Esophagus muscularis mucosa (tissue), 4 donors: ENCODE measurements around the gene AOAH. TPM values are rescaled to one million over a fixed set of nuclear protein-coding genes. Genes with fewer than 3 reads are reported as not detected.

Source experiments
- DNase-seq: peaks from one replicate; pipeline ENCODE4 v3.0.0-alpha.2; 2017; ENCODE audit errors: extremely low spot score
- H3K27ac ChIP-seq, 4 donors: fragments of 200-600 bp; sonication (generic); replicated peaks in 1 of 4; 1 replicate in 3 of 4; 2 replicates in 1 of 4; pipeline ENCODE4 v1.5.1; 2016 to 2019; ENCODE audit warnings: mild to moderate bottlenecking in 1 of 4
- H3K27me3 ChIP-seq, 4 donors: fragments of 200-600 bp; sonication (generic); one replicate each; pipeline versions ENCODE4 v1.5.1 to v1.6.0; 2016 to 2019
- H3K36me3 ChIP-seq, 4 donors: fragments of 200-600 bp; sonication (generic); one replicate each; pipeline ENCODE4 v1.5.1; 2016 to 2019
- H3K4me1 ChIP-seq, 4 donors: fragments of 200-600 bp; sonication (generic); one replicate each; pipeline ENCODE4 v1.5.1; 2016 to 2019
- H3K4me3 ChIP-seq, 4 donors: fragments of 200-600 bp; sonication (generic); 1 replicate in 2 of 4; 2 replicates in 2 of 4; pipeline ENCODE4 v1.5.1; 2016 to 2019; ENCODE audit warnings: mild to moderate bottlenecking in 4 of 4, moderate library complexity in 1 of 4
- H3K9me3 ChIP-seq, 4 donors: fragments of 200-600 bp; sonication (generic); 1 replicate in 3 of 4; 2 replicates in 1 of 4; pipeline ENCODE4 v1.5.1; 2016 to 2019
- CTCF ChIP-seq, 3 experiments: fragments of 200-600 bp in 2 of 3; fragments of 450-650 bp in 1 of 3; sonication (generic) in 2 of 3; IDR thresholded peaks; one replicate each; pipeline ENCODE4 v1.5.1; 2017 to 2019; ENCODE audit warnings: antibody characterized with exemption in 3 of 3, mild to moderate bottlenecking in 2 of 3, moderate library complexity in 1 of 3
- EP300 ChIP-seq: sonication (generic); formaldehyde crosslinking; IDR thresholded peaks from one replicate; pipeline ENCODE4 v1.6.1; 2017; ENCODE audit warnings: antibody characterized with exemption
- POLR2A ChIP-seq: fragments of 450-650 bp; IDR thresholded peaks from one replicate; pipeline ENCODE4 v1.6.1; 2017; ENCODE audit warnings: antibody characterized with exemption, moderate library complexity, mild to moderate bottlenecking, low read depth
- POLR2AphosphoS5 ChIP-seq, 2 donors: sonication (generic); formaldehyde crosslinking; IDR thresholded peaks; one replicate each; pipeline ENCODE4 v1.6.1; 2017; ENCODE audit warnings: antibody characterized with exemption in 2 of 2
- WGBS: methylation state at CpG from one replicate; pipeline ENCODE4 v1.1.5; 2018; 5-methylcytosine and 5-hydroxymethylcytosine counted together
- intact Hi-C: fragments of 100-400 bp; cut with DNase I; formaldehyde crosslinking; loops from one replicate; pipeline ENCODE4 v1.15.1; 2023
- total RNA-seq, 4 donors: library from RNA; depleted of rRNA; stranded (reverse); fragments of >200 nt; gene quantifications; one replicate each; pipeline versions ENCODE4 v1.1.0 to v1.2.1, GENCODE V29; 2016

Gene AOAH
- total RNA-seq, 4 donors from 2014 or later, result 2.0 to 16.1 (median 4.5) TPM

DNA sequence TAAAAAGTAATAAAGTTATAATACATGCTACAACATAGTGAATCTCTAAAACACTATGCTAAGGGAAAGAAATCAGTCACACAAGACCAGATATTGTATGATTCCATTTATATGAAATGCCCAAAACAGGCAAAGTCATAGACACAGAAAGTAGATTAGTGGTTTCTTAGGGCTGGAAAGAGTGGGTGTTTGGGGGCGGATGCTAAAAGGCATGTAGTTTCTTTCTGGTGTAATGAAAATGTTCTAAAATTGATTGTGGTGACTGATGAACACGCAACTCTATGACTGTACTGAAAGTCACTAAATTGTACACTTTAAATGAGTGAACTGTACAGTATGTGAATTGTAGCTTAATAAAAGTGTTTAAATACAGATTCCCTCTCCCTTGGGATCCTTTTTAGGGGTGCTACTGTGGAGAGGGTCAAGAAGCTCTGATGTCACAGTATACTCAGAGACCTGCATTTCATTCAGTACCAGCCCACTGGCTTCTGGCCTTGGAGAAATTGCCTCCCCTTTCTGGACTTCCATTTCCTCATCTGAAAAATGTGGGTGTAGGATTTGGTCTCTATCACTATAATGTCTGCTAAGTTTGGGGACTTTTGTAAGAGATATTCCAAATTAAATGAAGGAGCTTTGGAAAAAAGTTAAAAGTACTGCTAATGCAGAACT is 46.4 kb downstream of the AOAH start:
- no peak overlapping the region for H3K27ac ChIP-seq
- H3K4me1 ChIP-seq, result no peaks in the 10 kb centered on the region
- DNase-seq, result no peak
- TF ChIP-seq POLR2AphosphoS5 (IDR thresholded peaks at IDR 0.05), result no peak
- no peak for TF ChIP-seq POLR2A
- no peaks in the 10 kb centered on the region for H3K36me3 ChIP-seq
- no peaks in the 10 kb centered on the region for H3K9me3 ChIP-seq
- 90% methylated on average over 2 of the region's 2 CpGs for WGBS
- intact Hi-C loops, result no loop called here
- no peak overlapping the region for H3K4me3 ChIP-seq
- H3K27me3 ChIP-seq, result no peaks in the 10 kb centered on the region

GRCh38 chr7:36673703-36674102 is 50.6 kb downstream of the AOAH start:
- WGBS, result 94% methylated on average over 6 of the region's 6 CpGs
- no peak for TF ChIP-seq CTCF (IDR thresholded peaks at IDR 0.05)
- no peak for TF ChIP-seq EP300
- TF ChIP-seq POLR2AphosphoS5 (IDR thresholded peaks at IDR 0.05), result no peak
- no peak for TF ChIP-seq POLR2A
- intact Hi-C loops, result loop anchor here (5.0 kb wide), 2 partner anchors 186 to 524 kb away; no protein-coding TSS in a partner anchor
- Histone ChIP-seq H3K27ac (no peak overlapping the region), H3K4me1 (no peaks in the 10 kb centered on the region), H3K36me3 (no peaks in the 10 kb centered on the region), H3K4me3 (no peak overlapping the region), H3K9me3 (no peaks in the 10 kb centered on the region), H3K27me3 (no peaks in the 10 kb centered on the region)
- no peak for DNase-seq

GRCh38 chr7:36671432-36671829 is 52.9 kb downstream of the AOAH start:
- TF ChIP-seq POLR2AphosphoS5 (IDR thresholded peaks at IDR 0.05) (no peak), CTCF (IDR thresholded peaks at IDR 0.05) (no peak), POLR2A (no peak), EP300 (no peak)
- Histone ChIP-seq H3K27me3 (no peaks in the 10 kb centered on the region), H3K36me3 (no peaks in the 10 kb centered on the region), H3K9me3 (no peaks in the 10 kb centered on the region), H3K4me3 (no peak overlapping the region), H3K4me1 (no peaks in the 10 kb centered on the region), H3K27ac (no peak overlapping the region)
- intact Hi-C loops, result loop anchor here (5.0 kb wide), 2 partner anchors 184 to 526 kb away; no protein-coding TSS in a partner anchor
- no peak for DNase-seq
- WGBS, result 82% methylated on average over 6 of the region's 6 CpGs

GRCh38 chr7:36670585-36671431 is 53.5 kb downstream of the AOAH start:
- H3K27ac ChIP-seq, result no peak overlapping the region
- no peaks in the 10 kb centered on the region for H3K9me3 ChIP-seq
- 87% methylated on average over 17 of the region's 17 CpGs for WGBS
- H3K36me3 ChIP-seq, result no peaks in the 10 kb centered on the region
- no peak for DNase-seq
- H3K4me1 ChIP-seq, result no peaks in the 10 kb centered on the region
- no peak overlapping the region for H3K4me3 ChIP-seq
- no peaks in the 10 kb centered on the region for H3K27me3 ChIP-seq
- TF ChIP-seq POLR2AphosphoS5 (IDR thresholded peaks at IDR 0.05) (no peak), POLR2A (no peak), EP300 (no peak), CTCF (IDR thresholded peaks at IDR 0.05) (peak; percentile 75 to 91 (median 84))
- intact Hi-C loops, result loop anchor here (5.0 kb wide), 2 partner anchors 184 to 526 kb away; no protein-coding TSS in a partner anchor

DNA sequence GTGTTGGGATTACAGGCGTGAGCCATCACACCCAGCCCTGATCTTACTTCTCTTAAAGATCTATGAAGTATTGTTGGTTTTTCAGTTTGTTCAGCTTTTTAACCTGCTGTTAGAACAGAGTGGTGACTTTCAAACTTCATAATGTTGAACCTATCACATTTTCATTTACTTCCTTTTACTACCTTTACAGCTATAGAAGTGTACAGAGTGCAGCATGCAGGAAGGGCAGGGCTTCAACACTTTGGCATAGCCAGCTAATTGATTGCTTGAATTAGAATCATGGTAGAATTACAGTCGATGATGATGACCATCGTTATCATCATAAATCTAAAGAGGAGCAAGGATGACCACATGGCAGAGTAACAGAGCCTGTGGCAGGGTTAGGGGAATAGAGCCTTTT is 55.5 kb downstream of the AOAH start:
- no peak for TF ChIP-seq EP300
- no peak for TF ChIP-seq POLR2A
- no peak for TF ChIP-seq POLR2AphosphoS5 (IDR thresholded peaks at IDR 0.05)
- TF ChIP-seq CTCF (IDR thresholded peaks at IDR 0.05), result no peak
- 57% methylated on average over 3 of the region's 3 CpGs for WGBS

More for the DNA sequence above, 55.5 kb downstream of the AOAH start:
- Histone ChIP-seq H3K27ac (no peak overlapping the region), H3K4me3 (no peak overlapping the region), H3K36me3 (no peaks in the 10 kb centered on the region), H3K4me1 (no peaks in the 10 kb centered on the region), H3K27me3 (no peaks in the 10 kb centered on the region), H3K9me3 (no peaks in the 10 kb centered on the region)
- DNase-seq, result peak; percentile 17
- intact Hi-C loops, result no loop called here
